Stimulated activated CD4-positive, alpha-beta T cell treated with anti-CD3 and anti-CD28 coated beads, Interleukin-12 subunit alpha, Interleukin-12 subunit beta, amount 100 ng/mL, for 48 hours (primary cell): ENCODE measurements around the gene AGT.
"Not testable (repeated sequence)": the region's sequence is repeated elsewhere in the genome, so short reads cannot be mapped to it uniquely, and the experiment has no call there.

Experiments used
- DNase-seq, 3 donors: peaks; one replicate each; pipeline ENCODE4 v3.0.0-alpha.2; 2020; ENCODE audit warnings: low read depth in 2 of 3, low spot score in 1 of 3

Gene AGT

DNA sequence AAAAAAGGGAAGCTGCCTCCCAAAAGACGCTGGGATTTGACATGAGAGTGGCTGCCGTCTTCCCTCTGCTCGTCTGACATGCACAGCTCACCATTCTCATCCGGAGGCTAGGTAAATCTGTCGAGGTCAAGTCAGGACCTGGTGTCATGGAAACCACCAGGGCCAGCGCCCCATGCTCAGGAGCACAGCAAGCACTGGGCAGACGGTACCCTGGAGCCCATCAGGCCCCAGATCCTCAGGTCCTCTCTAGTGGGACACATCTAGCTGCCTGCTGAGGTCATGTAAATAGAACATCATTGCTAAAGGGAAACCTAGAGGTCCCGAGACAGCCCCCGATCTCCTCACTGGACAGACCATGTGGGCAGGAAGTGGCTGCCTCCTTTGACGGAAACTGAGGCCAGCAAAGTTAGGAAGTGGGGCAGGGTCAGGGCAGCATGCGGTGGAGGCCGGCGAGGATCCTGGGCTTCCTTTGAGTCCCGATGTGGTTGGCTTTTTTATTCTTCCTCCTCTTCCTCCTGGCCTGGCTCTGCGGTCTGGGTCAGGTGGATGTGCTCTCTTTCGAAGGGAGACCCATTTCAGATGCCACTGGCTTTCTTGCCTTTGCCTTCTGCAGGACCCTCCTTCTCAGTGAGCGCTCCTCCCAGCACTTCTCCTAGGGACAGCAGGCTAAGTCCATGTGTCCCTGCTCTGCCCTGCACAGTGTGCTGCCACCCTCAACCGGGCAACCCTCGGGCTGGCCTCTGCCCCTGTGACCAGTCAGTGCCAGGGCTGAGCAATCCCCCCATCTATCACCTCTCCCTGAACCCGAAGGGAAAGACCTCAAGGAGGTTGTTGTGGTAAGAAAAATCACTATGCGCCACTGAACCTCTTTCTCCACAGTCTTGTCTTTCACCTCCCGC lies 5.9 kb downstream of the AGT start:
- DNase-seq, result no peak

DNA sequence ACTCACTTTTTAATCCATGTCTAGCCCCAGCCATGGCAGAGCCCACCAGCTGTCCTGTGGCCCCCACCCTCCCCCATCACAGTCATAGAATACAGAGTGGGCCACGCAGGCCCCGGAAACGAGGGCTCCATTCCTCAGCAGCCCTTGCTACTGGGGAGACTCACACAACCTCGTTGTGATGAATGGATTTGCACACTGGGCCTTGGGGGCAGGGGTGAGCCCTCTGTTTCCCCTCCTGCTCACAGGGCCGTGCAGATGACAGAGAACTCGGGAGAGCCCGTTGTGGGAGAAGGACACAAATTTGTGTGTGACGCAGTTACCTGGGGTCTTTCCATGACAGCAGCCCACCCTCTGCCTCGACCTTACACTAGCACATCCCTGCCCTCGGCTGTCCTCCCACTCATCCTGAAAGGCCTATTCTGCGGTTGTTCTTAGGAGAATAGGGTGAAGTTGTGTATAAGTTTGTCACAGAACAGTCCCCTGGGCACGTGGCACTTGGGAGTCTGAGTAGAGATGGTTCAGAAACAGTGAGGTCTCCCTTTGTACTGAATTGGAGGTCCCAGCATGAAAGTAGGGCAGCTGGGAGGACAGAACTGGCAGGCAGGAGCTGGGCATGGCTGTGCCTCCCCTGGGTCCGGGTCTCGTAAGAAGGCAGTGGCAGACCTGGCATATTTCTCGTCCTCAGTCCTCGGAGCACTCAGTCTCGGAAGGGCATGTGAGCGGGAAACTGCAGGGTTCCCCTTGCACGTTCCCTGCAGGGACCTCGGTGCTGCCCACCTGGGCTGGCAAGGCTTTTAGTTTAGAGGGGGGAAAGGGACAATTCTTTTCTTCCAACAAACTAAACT lies 6.8 kb downstream of the AGT start:
- DNase-seq, result no peak

DNA sequence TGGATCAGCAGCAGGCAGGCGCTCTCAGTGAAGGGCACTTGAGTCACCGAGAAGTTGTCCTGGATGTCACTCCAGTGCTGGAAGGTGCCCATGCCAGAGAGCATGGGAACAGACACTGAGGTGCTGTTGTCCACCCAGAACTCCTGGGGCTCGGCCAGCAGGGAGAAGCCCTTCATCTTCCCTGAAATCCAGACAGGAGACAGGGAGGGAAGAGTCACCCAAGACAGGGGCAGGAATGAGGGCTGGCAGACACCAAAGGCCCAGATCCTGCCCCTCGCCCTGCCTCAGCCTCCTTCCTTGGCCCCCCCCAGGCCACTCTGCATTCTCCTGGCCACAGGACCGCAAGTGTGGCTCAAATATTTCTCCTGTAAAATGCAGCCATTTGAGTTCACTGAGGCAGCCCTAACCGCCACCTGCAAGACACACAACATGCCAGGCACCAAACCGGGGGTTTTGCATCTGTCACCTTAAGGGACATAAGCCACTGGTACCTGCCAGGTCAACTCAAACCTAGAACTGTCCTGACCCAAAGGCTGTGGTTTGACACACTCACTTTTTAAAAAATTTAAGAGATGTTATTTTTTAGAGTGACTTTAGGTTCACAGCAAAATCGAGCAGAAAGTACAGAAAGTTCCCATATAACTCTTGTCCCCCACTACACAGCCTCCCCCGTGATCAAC lies 7.8 kb downstream of the AGT start:
- no peak for DNase-seq

DNA sequence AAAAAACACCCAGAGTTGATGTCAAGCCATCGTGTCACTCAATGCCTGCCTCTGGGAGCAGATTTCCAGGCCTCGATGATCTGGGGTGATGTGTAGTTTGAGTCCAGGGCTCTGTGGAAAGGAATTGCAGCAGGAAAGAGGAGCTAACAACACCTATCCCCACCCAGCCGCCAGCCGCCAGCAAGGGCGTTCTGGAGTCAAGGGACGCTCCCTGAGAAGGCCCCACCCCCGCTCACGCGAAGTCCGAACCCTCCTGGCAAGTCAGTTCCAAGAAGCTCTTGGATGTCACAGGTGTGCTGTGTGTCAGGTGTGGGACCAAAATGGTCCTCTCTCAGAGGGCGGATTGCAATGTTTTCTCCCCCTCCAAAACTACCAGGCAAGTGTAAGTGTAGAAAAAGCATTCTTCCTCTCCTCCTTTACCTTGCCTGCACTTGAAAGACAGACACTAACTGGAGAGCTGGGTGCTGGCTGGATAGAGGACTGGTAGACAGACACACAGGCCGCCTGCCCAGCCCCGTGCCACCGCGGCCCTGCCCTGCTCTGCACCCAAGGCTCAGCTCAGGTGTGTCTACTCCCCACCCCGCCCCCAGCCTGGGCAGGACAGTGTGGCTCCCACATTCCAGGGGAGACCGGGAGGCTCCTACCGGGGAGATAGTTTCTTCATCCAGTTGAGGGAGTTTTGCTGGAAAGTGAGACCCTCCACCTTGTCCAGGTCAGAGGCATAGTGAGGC lies 8.5 kb downstream of the AGT start:
- DNase-seq, result no peak

DNA sequence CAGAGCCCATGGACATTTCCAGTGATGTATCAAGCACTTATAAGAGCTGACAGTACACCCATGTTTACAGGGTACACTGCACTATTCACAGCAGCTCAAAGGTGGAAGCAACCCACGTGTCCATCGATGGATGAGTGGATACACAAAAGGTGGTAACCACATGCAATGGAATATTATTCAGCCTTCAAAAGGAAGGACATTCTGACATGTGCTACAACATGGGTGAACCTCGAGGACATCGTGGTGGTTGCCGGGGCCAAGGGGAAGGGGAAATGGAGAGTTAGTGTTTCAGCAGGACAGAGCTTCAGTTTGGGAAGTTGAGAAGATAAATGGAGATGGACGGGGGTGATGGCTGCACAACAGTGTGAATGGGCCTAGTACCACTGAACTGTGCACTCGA lies 9.1 kb downstream of the AGT start:
- DNase-seq, result no peak

DNA sequence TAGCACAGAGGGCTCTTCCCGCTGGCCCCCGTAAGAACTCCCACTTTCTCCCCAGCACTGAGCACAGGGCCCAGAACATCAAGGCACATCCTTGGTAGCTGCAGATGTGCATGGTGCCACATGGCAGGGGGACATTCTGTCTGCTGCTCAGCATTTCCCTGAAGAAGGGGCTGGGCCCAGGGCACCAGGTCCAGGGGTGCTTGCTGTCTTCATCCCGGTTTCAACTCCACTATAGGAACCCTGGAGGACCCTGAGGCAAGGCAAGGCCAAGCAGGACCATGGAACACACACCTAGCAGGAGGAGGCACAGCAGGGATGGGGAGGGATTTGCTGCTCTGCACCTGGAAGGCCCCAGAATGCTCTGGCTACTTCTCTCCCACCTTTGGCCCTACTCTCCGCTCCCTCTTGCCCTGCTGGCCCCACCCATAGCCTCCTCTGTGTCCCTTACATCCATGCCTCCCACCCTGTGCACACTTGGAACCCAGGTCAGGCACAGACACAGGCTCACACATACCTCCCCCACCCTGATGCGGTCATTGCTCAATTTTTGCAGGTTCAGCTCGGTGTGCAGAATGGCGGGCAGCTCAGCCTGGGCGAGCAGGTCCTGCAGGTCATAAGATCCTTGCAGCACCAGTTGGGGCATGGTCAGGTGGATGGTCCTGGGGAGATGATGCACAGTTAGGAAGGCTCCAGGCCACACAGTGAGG lies 10.1 kb downstream of the AGT start:
- no peak for DNase-seq

DNA sequence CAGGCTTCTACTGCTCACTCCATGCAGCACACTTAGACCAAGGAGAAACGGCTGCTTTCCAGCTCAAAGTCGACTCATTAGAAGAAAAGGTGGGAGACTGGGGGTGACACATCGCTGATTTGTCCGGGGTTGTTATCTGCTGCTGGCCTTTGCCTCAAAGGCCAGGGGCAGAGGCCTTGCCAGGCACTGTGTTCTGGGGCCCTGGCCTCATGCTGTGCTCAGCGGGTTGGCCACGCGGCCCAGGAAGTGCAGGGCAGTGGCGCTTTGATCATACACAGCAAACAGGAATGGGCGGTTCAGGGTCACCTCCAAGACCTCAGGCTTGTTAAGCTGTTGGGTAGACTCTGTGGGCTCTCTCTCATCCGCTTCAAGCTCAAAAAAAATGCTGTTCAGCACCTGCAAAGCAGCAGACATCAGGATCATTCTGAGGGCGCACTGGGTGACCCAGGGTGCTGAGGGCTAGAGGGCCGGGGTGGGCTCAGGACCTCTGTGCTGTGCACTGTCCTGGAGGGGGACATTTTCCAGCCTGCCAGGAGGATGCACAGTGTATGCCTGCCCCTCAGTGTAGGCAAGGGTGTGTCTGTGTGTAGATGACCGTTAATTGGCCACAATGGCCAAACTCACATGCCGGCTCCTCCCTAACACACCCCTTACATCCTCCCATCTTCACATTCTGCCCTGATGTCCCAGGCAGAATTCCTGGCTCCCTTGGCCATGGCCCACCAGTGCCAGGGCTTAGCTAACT lies 10.8 kb downstream of the AGT start:
- no peak for DNase-seq

DNA sequence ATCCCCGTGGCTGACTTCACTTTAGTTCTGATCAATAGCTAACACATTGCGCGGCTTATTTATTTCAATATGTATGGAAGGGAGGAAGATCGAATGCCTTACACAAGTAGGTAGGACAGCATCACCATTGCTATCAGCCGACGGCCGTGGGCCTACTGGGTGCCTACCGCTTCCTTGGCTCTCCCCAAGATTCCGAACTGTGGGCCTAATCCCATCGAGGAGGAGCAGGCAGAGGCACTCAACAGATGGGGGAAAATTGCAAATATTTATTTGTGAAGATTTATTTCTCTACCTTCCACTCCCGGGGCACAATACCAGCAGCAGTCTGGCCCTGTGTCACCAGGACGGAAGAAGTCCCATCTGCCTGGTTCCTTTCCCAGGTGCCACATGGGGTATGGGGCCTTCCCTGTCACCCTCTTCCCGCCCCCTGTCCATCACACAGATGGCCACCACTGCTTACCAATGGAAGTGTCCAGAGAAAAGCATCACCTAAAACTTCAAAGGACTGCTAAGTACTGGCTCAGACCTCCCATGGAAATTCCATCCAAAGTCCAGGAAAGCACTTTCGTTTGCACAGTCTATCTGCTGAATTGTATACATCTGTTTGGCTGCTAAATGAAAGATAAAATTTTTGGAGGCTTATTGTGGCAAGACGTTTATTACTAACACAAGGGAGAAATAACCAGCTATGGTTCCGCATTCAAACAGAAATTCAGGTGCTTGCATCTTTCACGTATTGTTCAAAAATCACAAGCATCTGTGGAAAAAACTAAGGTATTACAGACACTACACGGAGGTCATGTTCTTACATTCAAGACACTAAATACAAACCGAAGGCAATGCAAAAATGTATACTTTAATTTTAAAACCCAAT lies 11.8 kb downstream of the AGT start:
- no peak for DNase-seq

DNA sequence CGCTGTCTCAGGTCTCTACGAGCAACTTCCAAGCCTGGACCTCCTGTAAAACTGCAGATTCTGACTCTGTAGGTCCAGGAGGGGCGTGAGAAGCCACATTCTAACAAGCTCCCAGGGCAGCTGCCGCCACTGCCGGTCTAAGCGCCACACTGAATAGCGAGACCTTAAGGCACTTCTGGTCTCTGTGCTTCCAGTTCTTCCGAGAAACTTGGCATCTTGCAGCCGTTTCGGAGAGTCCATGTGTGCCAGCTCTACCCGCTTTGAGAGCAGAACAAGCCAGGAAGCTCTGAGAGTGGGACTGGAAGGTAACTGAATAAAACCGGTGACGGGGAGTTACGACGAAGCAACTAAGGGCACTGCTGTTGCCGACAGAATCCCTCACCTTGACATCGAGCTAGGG lies 12.5 kb downstream of the AGT start:
- no peak for DNase-seq

DNA sequence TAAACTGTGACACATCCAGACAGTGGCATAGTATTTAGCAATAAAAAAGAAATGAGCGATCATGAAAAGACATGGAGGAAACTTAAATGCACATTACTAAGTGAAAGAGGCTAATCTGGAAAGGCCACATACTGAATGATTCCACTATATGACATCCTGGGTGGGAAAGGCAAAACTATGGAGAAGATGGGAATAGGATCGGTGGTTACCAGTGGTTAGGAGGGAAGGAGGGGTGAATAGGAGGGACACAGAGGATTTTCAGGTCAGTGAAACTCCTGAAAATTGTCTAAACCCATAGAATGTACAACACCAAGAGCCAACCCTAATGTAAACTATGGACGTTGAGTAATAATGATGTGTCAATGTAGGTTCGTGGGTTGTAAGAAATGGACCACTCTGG lies 13.8 kb downstream of the AGT start:
- no peak for DNase-seq

DNA sequence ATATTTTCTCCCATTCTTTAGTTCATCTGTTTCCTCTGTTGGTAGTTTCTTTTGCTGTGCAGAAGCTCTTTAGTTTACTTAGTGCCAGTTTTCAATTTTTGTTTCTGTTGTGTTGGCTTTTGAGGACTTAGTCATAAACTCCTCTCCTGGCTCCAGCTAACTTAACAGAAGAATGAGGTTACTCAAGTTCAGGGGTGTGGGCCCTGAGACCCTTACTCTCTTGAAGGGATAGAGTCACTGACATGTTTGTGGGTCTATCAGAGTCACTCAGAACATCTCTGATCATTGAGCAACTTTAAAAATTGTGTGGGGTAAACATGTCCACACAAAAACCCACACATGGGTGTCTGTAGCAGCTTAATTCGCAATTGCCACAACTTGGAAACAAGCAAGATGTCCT lies 14.2 kb downstream of the AGT start:
- DNase-seq, result no peak

DNA sequence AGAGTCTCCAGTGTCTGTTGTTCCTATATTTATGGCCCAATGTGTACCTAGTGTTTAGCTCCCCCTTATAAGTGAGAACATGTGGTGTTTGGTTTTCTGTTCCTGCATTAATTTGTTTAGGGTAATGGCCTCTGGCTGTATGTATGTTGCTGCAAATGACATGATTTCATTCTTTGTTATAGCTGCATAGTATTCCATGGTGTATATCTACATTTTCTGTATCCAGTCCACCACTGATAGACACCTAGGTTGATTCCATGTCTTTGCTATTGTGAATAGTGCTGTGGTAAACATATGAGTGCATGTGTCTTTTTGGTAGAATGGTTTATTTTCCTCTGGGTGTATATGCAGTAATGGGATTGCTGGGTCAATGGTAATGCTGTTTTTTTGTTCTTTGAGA lies 15.0 kb downstream of the AGT start:
- DNase-seq, result not testable (repeated sequence)

DNA sequence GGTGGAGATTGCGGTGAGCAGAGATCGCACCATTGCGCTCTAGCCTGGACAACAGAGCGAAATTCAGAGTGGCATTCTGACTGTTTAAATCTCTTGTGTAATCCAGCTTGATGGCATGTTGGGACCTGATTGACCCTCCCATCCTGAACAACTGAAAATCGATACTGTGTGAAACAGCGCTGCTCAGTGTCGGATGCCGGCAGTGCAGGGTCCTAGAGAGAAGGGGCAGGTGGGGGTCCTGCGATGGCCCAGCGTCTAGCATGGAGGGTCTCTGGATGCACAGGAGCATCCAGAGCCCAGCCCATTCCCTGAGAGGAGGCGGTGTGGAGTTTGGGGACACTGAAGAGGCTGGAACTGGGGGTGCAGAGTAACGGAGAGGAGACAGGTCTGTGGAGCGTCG lies 15.8 kb downstream of the AGT start:
- no peak for DNase-seq

DNA sequence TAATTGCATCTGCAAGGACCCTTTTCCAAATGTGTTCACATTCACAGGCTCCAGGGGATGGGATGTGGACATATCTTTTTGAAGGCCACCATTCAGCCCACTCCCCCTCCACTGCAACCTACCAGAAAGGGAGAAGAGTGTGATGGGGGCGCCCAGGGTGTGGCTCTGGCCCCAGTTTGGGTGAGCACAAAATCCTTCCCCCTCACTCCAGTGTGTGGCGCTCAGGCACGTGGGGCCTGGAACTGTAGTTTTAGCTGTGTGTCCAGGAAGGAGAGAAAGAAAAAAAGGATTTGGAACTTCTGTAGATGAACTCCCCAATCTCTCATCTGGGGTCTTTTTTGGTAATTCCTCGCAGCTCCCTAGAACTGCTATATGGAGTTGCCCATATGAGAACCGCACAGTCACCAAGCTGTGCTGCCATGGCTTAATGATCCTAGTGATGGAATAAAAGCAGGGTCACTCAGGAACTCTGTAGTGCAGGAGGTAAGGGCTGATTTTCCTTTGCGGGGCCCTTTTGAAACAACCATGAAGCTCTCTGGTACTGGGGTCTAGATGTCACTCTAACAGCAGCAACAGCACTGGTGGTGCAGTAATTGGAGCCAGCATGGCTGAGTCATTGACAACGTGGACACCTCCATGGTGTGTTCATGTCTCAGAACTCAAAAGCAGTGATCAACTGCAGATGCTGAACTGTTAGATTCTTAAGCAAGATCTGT lies 17.0 kb downstream of the AGT start:
- DNase-seq, result no peak

DNA sequence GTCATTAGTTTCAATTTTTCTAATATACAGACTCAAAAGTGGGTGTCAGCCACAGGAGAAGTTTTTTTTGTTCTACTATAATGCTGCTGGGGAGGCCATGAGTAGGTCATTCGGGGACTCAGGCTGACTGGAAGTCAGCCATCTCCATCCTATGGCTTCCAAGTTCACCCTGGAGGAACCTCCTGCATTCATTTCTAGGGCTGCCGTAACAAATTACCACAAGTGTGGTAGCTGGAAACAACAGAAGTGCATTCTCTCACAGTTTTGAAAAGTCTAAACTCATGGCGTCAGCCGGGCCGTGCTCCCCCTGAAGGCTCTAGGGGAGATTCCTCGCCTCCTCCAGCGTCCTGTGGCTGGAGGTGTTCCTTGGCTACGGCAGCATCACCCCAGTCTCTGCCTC lies 17.7 kb downstream of the AGT start:
- no peak for DNase-seq

DNA sequence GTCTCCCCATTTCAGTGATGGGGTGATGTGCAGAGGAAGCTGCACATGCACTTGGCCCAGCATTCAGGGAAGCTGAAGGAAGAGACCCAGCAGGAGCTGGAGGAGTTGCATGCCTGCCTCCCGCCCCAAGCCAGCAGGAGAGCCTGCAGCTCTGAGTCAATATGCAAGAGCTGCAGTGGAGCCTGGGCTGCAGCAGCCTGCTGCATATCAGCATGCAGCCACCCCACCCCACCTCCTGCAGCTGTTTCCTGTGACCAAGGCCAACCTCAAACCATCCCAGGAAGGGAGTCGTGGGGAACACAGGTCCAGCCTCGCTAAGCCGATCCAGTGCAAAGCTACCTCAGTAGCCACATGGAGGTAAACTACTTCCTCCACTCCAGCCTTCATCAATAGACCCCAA lies 18.9 kb downstream of the AGT start:
- DNase-seq, result no peak

DNA sequence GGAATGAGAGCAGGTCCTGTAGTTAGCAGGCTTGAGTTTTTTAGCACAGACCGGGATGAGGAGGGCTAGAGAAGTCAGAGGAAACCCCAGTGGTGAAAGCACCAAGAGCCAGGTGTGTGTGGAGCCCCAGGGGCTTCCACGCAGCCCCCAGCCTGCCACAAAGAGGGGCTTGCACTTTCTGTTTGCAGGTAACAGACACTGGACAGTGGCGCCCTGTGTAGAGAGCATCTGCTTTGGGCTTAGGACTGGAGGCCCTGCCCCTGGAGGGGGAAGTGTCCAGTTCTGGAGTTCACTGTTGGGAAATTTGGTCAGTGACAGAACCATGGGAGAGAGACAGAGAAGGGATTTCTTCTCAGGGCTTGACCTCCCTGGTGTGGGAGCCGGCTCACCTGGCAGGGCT lies 19.5 kb downstream of the AGT start:
- DNase-seq, result no peak

DNA sequence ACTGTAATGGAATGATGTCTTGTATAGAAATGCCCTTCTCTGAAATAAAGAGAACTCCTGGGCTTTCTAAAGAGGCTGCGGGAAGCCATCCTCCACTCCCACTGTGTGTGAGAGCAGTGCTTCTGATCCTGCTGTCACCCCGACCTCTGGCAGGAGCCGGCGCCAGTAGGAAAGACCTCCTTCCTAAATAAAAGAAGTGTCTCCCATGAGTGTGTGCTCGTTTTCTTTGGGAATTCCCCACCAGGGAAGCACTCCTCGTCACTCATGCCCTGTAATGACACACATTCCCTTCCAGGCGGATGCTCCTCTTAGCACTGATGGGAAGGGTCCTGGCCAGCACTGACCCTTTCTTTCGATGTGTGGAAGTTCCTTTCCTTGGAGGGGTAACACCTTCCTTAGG lies 20.1 kb downstream of the AGT start:
- no peak for DNase-seq
